ENCODE data around the gene RANGAP1. TPM values are rescaled to one million over a fixed set of nuclear protein-coding genes. Genes with fewer than 3 reads are reported as not detected.

Gene RANGAP1
- 133 and 171 TPM in 2 replicates for total RNA-seq

GRCh38 chr22:41285820-41286638 lies at the start of gene RANGAP1:
RANGAP1 (minus strand) TSS chr22:41286187; CDS start chr22:41281044, 5,143 bp downstream.

GRCh38 chr22:41301085-41302020 lies 15.4 kb upstream of the RANGAP1 start, which contains the start of gene ZC3H7B:
ZC3H7B (plus strand) TSS chr22:41301525; CDS start chr22:41320661, 19,136 bp downstream.

GRCh38 chr22:41240377-41241132 lies 45.4 kb downstream of the RANGAP1 start, which contains the start of gene CHADL:
CHADL (minus strand) TSS chr22:41240931; CDS start chr22:41240881, 50 bp downstream.

GRCh38 chr22:41204992-41205900 lies 80.7 kb downstream of the RANGAP1 start, which contains the start of gene L3MBTL2:
L3MBTL2 (plus strand) TSS chr22:41205312; CDS start chr22:41205363, 51 bp downstream.

Small RNAs within 50 kb of the gene (small RNA-seq; reads per million reads assigned to genes)
- gene MIR6889, result not detected

Other genes starting within 250 kb of the RANGAP1 start
- gene EP300, start 193.6 kb downstream of the RANGAP1 start, total RNA-seq, result 62.7 and 71.9 TPM in 2 replicates
- 27.8 and 34.6 TPM in 2 replicates for gene L3MBTL2, start 80.9 kb downstream of the RANGAP1 start, total RNA-seq
- gene CHADL, start 45.3 kb downstream of the RANGAP1 start, total RNA-seq, result 0.98 and 1.4 TPM in 2 replicates
- gene ZC3H7B, start 15.3 kb upstream of the RANGAP1 start, total RNA-seq, result 80.8 and 121 TPM in 2 replicates
- 3.9 and 5.2 TPM in 2 replicates for gene TEF, start 95.8 kb upstream of the RANGAP1 start, total RNA-seq
- gene TOB2, start 160.6 kb upstream of the RANGAP1 start, total RNA-seq, result 45.1 and 53.6 TPM in 2 replicates
- gene PHF5A, start 182.5 kb upstream of the RANGAP1 start, total RNA-seq, result 48.3 and 53.3 TPM in 2 replicates
- 82.0 and 96.0 TPM in 2 replicates for gene ACO2, start 182.9 kb upstream of the RANGAP1 start, total RNA-seq